GDM1 (cell line): Measurements from ENCODE around the gene C3orf33.

Experiments used
- DNase-seq: peaks from one replicate; lab custom pipeline; 2025; lab: John Stamatoyannopoulos, UW

The C3orf33 gene

GRCh38 chr3:155741603-155742002 is 64.5 kb downstream of the C3orf33 start:
- no peak for DNase-seq

GRCh38 chr3:155741101-155741500 is 65.0 kb downstream of the C3orf33 start:
- no peak for DNase-seq

DNA sequence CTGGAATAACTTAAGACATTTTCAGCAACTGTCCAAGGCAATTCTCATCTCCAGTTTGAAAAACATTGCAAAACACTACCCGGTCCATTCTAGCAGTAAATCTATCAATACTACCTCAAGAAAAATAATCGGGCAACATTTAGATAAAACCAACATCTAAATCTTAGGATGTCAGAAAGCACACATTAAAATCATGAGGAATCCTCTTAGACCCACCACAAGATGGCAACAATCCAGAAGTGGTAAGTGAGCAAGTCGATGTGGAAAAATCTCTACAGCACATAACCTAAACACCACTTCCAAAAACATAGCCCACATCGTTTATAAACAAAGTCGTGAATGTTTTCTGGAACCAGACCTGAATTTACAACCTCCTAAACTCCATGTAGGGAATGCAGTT is 66.9 kb downstream of the C3orf33 start:
- DNase-seq = no peak

DNA sequence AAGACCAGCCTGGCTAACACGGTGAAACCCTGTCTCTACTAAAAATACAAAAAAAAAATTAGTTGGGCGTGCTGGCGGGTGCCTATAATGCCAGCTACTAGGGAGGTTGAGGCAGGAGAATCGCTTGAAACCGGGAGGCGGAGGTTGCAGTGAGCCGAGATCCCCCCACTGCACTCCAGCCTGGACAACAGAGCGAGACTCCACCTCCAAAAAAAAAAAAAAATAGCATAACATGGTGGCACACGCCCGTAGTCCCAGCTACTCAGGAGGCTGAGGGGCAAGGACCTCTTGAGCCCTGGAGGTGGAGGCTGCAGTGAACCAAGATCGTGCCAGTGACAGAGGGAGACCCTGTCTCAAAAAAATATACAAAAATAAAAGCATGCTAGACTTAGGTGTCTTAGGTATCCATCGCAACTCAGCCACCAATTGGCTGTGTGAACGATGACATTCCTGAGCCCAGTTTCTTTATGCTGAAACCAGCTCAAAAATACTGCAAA is 67.5 kb downstream of the C3orf33 start:
- no peak for DNase-seq

- DNase-seq = peak; percentile 46
These were observed 68.1 kb downstream of the C3orf33 start for GRCh38 chr3:155737844-155738460.

GRCh38 chr3:155736381-155736780 is 69.7 kb downstream of the C3orf33 start:
- no peak for DNase-seq

- DNase-seq = no peak
These were observed 75.2 kb downstream of the C3orf33 start for GRCh38 chr3:155730843-155731242.

GRCh38 chr3:155727836-155728235 is 78.2 kb downstream of the C3orf33 start:
- no peak for DNase-seq

DNA sequence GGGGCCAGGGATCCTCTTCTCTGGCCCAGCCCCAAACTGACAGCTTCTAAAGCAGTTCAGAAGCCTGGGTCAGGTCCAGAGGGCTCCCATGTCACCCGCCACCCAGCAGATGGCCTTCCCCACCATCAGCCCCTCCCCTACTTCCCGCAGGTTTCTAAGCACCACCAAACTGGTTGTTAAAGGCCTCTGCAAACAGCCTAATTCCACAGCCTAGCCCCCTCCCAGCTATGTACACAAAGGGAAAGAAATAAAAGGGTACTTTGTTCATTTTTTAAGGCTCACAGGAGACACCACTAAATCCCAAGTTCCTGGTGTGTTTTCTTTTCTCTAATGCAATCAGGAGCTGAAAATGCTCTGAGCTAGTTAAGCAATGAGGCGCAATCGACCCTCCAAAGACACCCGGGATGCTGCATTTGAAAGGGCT is 91.8 kb downstream of the C3orf33 start:
- no peak for DNase-seq
